GM18907 (cell line): Measurements from ENCODE around the gene SLC25A11.

Experiments
- ATAC-seq: cut with Tn5 transposase; IDR thresholded peaks from one replicate; pipeline ENCODE4 v1.9.1; 2021; ENCODE audit warnings: mild to moderate bottlenecking, moderate library complexity; ENCODE audit not compliant: unreplicated experiment

The SLC25A11 gene

DNA sequence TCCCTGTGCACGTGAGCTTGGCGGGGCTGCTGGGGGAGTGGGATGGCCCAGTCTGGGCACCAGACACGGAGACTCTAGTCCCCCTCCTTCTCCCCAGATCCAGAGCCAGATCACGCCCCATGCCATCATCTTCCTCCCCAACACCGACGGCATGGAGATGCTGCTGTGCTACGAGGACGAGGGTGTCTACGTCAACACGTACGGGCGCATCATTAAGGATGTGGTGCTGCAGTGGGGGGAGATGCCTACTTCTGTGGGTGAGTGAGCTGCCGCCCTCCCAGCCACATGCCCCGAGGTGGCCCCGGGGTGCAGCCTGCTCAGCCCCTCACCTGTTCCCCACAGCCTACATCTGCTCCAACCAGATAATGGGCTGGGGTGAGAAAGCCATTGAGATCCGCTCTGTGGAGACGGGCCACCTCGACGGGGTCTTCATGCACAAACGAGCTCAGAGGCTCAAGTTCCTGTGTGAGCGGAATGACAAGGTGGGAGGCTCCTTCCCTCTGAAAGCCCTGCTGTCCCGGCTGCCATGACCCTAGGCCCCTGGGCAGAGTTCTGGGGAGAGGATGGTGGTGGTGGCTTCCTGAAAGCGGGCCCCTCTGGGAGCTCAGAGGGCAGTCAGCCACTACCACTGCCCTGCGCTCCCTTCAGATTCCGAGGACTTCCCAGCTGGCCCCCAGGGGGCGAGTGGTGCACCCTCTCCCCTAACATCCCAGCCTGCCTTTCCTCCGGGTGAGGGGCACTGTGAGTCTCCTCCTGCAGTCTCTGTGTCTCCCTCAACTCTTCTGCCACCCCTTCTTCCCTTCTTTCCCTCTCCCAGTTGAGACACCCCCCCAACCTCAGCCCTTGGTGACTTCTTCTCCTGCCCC lies 43.3 kb downstream of the SLC25A11 start:
- ATAC-seq: no peak

- ATAC-seq: no peak
Measured at GRCh38 chr17:4895657-4896331, 44.1 kb downstream of the SLC25A11 start.

GRCh38 chr17:4895121-4895520 lies 44.7 kb downstream of the SLC25A11 start:
- ATAC-seq: no peak

DNA sequence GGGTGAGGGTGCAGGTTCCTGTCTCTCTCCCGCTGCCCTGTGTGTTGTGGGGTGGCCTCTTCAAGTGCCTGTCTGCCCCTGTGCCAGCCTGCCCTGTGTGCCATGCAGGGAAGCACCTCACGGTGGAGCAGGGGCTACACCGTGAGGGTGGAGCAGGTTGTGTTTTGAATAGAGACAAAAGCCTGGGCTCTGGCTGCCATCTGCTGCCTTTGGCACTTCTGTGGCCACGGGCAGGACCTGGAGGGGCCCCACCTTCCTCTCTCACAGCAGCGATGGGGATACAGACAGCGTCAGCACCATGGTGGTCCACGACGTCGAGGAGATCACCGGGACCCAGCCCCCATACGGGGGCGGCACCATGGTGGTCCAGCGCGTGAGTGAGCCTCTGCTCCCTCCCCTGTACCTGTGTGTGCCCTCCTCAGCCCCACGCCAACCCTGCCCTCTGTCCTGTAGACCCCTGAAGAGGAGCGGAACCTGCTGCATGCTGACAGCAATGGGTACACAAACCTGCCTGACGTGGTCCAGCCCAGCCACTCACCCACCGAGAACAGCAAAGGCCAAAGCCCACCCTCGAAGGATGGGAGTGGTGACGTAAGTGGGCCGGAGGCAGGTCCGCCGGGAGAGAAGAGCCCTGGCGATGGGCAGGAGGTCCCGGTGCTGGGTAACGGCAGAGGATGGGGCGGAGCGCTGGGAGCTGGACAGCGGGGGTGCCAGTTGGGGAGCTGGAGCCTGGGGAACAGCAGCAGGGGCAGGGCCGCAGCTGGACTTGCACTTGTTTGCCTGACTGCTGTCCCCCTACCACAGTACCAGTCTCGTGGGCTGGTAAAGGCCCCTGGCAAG lies 45.9 kb downstream of the SLC25A11 start:
- ATAC-seq: no peak

- no peak for ATAC-seq
Measured at GRCh38 chr17:4893272-4893671, 46.6 kb downstream of the SLC25A11 start.

- ATAC-seq: no peak
Measured at GRCh38 chr17:4892499-4893221, 47.2 kb downstream of the SLC25A11 start.

- ATAC-seq: no peak
Measured at GRCh38 chr17:4891411-4892410, 48.1 kb downstream of the SLC25A11 start.

DNA sequence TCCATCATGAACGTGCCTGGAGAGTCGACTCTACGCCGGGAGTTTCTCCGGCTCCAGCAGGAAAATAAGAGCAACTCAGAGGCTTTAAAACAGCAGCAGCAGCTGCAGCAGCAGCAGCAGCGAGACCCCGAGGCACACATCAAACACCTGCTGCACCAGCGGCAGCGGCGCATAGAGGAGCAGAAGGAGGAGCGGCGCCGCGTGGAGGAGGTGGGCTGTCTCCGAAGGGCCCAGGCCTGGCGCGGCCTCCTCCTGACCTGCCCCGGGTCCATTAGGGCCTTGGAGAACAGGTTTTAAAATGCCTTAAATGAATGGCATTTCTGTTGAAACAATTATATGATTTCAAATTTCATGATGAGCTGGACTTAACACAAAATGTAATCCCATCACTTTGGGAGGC lies 52.3 kb downstream of the SLC25A11 start:
- no peak for ATAC-seq
